ENCODE results near the gene GRHL1.

Gene GRHL1

DNA sequence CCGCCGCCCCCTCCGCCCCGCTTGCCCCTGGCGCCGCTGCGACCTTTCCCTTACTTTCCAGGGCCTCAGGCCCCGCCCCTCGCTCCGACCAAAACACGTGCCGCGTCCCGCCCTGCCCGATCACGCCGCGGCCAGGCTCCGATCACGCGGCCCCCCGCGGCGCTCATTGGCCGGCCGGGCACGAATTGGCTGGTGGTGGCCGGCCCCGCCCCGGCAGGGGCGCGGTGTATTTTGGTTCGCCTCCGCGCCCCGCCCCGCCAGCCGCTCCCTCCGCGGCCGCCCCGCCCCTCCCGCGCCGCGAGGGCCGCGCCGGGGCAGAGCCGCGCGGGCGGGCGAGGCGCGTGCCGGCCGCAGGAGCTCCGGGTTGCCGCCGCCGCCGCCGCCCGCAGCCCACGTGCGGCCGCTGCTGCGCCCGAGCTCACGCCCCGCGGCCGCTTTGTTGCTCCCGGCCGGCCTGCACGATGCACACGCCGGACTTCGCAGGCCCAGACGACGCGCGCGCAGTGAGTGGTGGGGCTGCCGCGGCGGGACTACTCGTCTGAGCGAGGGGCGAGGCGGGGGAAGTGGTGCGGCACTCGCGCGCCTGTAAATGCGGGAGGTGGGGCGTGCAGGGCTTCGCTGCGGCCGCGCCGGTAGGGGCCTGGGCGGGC is 91.9 kb downstream of the GRHL1 start, which contains the start of gene KLF11:
Gene KLF11, plus strand, starts transcription at position 295 of the 650 bp plus-strand sequence. Its CDS starts 167 bp downstream, at position 462.
- no peak for TF ChIP-seq CTCF (IDR thresholded peaks at IDR 0.05)
- Histone ChIP-seq H3K27ac (peak within 1 kb of the TSS; percentile 95 to 100), H3K4me3 (peak within 1 kb of the TSS; percentile 93)
- DNase-seq (ENCODE audit: low spot score), result peak; percentile 94

DNA sequence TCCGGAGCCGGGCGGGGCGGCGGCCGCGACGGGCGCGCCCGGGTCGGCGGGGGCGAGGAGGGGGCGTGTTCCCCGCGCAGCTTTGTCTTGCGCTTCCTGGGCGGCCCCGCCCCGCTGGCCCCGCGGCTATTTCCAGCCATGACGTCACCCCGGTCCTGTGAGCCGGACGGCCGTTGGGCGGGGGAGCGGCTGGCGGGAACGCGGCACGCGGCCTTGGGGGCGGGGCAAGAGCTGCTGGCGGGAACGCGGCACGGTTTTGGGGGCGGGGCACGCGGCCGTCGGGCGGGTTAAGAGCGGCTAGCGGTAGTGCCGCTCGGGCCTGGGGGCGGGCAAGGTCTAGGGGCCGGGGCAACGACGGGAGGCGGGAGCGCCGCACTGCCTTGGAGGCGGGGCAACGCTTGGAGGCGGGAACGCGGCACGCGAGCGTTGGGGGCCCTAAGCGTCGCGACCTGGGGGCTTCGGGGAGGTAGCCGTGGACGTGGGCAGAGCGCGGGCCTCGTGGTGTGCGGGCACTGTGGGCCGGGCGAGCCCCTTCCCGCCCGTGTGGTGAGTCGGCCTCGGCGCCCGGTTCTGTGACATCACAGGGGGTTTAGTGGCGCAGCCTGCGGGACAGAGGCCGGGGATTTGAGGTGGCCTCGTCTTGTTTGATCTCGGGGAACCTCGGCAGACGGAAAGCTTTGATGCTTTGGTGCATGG is 92.6 kb downstream of the GRHL1 start:
- Histone ChIP-seq H3K4me3 (peak overlapping the region; percentile 93), H3K27ac (peak overlapping the region; percentile 95 to 100)
- TF ChIP-seq CTCF (IDR thresholded peaks at IDR 0.05), result no peak
- peak; percentile 98 for DNase-seq (ENCODE audit: low spot score)

- DNase-seq (ENCODE audit: low spot score), result no peak
- TF ChIP-seq CTCF (IDR thresholded peaks at IDR 0.05), result no peak
- Histone ChIP-seq H3K4me3 (no peak overlapping the region), H3K27ac (peak overlapping the region; percentile 23 to 95)
These were observed 94.3 kb downstream of the GRHL1 start for GRCh38 chr2:10045561-10046355.

GRCh38 chr2:10046931-10047330 is 95.4 kb downstream of the GRHL1 start:
- Histone ChIP-seq H3K27ac (no peak overlapping the region), H3K4me3 (no peak overlapping the region)
- DNase-seq (ENCODE audit: low spot score), result no peak
- no peak for TF ChIP-seq CTCF (IDR thresholded peaks at IDR 0.05)

- H3K4me3 ChIP-seq, result no peak overlapping the region
- peak overlapping the region in 1 of 2 donors; percentile 40 for H3K27ac ChIP-seq
- TF ChIP-seq CTCF (IDR thresholded peaks at IDR 0.05), result no peak
- no peak for DNase-seq (ENCODE audit: low spot score)
These were observed 96.4 kb downstream of the GRHL1 start for GRCh38 chr2:10047616-10048500.

DNA sequence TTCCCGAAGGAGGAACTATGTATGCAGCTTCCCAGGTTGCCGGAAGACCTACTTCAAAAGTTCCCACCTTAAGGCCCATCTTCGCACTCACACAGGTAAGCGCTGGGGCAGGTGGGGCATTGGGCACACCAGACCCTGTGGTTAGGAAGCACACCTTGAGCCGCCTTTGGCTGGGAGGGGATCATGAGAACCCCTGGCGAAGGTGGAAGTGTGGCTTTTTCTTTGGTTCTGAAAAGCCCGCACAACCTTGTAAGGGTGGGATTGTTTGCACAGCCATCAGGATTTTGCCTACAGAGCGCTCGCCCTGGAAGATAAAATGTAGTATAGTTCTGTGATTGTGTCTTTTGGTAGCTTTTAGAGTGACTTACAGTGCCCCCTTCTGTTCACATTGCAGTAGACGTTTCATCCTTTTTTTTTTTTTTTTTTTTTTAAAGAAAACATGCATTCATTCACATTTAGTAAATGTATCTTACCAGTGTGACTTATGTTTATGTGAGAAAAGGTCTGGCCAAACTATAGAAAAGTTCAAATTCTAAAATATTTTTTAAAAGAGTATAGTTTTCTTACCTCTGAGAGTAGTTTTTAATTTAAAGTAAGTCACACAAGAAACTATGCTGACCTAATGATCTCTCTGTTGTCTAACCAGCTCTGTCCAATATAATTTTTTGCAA is 97.1 kb downstream of the GRHL1 start:
- H3K4me3 ChIP-seq, result no peak overlapping the region
- H3K27ac ChIP-seq, result peak overlapping the region in 1 of 2 donors; percentile 18

More for the DNA sequence above, 97.1 kb downstream of the GRHL1 start:
- no peak for DNase-seq (ENCODE audit: low spot score)
- TF ChIP-seq CTCF (IDR thresholded peaks at IDR 0.05), result peak; percentile 47
